Measurements from ENCODE around the gene BMF. TPM values are rescaled to one million over a fixed set of nuclear protein-coding genes. Genes with fewer than 3 reads are reported as not detected.

Gene BMF
- total RNA-seq, 4 donors from 2014 or later, result 13.3 to 35.4 (median 25.1) TPM

Other genes starting within 250 kb of the BMF start
- gene GPR176, start 188.6 kb downstream of the BMF start, total RNA-seq, result 10 to 100 TPM in 1 of 4 donors, 1 to 10 TPM in 2, not detected in 1; 1.6 to 10.9 (median 2.5) TPM
- gene EIF2AK4, start 174.8 kb downstream of the BMF start, total RNA-seq, result 10 to 100 TPM; 22.4 to 52.9 (median 36.5) TPM
- 100 to 1,000 TPM; 216 to 511 (median 283) TPM for gene SRP14, start 69.7 kb downstream of the BMF start, total RNA-seq
- 10 to 100 TPM in 2 of 4 donors, 1 to 10 TPM in 2; 1.4 to 15.3 (median 8.6) TPM for gene BUB1B, start 52.2 kb upstream of the BMF start, total RNA-seq
- 1 to 10 TPM; 3.0 to 7.5 (median 4.5) TPM for gene PAK6, start 130.2 kb upstream of the BMF start, total RNA-seq
- not detected for gene ANKRD63, start 174.2 kb upstream of the BMF start, total RNA-seq
- 100 to 1,000 TPM in 1 of 4 donors, 10 to 100 TPM in 2, 1 to 10 TPM in 1; 5.5 to 143 (median 12.0) TPM for gene PLCB2, start 199.1 kb upstream of the BMF start, total RNA-seq
- gene INAFM2, start 214.8 kb upstream of the BMF start, total RNA-seq, result 10 to 100 TPM; 14.5 to 62.1 (median 19.4) TPM
- gene CCDC9B, start 232.1 kb upstream of the BMF start, total RNA-seq, result 10 to 100 TPM; 22.0 to 49.4 (median 36.9) TPM
- 1,000 to 10,000 TPM; 2,387 to 4,992 (median 3,189) TPM for gene PHGR1, start 242.2 kb upstream of the BMF start, total RNA-seq
- gene DISP2, start 249.3 kb upstream of the BMF start, total RNA-seq, result 10 to 100 TPM in 2 of 4 donors, 1 to 10 TPM in 2; 8.6 to 12.9 (median 10.9) TPM

Data from transverse colon (tissue), 4 donors.